ENCODE data around the gene FGFR3. TPM values are rescaled to one million over a fixed set of nuclear protein-coding genes. Genes with fewer than 3 reads are reported as not detected.

The FGFR3 gene
- total RNA-seq, 8 experiments from 2014 or later: 0.76 to 39.4 (median 10.8) TPM

GRCh38 chr4:1766106-1767060 lies 26.7 kb upstream of the FGFR3 start:
- in situ Hi-C loops (cut with MboI; ENCODE audit: low pct_unique_long_range_greater_than_20kb in 2 of 9, low sequenced_read_pairs in 9 of 9, unreplicated experiment in 9 of 9): no loop called here
- Histone ChIP-seq H3K27ac (peak overlapping the region in 1 of 2 donors; percentile 75), H3K4me1 (replicated peaks in 1 of 2) (peaks cover 61 to 65% of the 10 kb centered on the region in 2 donors), H3K4me3 (peak overlapping the region in 2 of 5 donors; percentile 24 to 42)
- WGBS, 10 experiments: 9% methylated on average over 4 of the region's 41 CpGs; no CpG with 5 or more reads in 9 of the 10 experiments
- peak in 6 of 8 experiments; percentile 4 to 47 (median 25) for ATAC-seq (replicated peaks in 6 of 8)

GRCh38 chr4:1767061-1767769 lies 25.9 kb upstream of the FGFR3 start:
- in situ Hi-C loops (cut with MboI; ENCODE audit: low pct_unique_long_range_greater_than_20kb in 2 of 9, low sequenced_read_pairs in 9 of 9, unreplicated experiment in 9 of 9): no loop called here
- no CpG with 5 or more reads among the region's 84 CpGs for WGBS, 10 experiments

GRCh38 chr4:1767770-1768366 lies 25.2 kb upstream of the FGFR3 start:
- in situ Hi-C loops (cut with MboI; ENCODE audit: low pct_unique_long_range_greater_than_20kb in 2 of 9, low sequenced_read_pairs in 9 of 9, unreplicated experiment in 9 of 9): no loop called here
- Histone ChIP-seq H3K27ac (peak overlapping the region in 1 of 2 donors; percentile 78), H3K4me3 (peak overlapping the region; percentile 23 to 42 (median 30)), H3K4me1 (replicated peaks in 1 of 2) (peaks cover 67 to 75% of the 10 kb centered on the region in 2 donors)
- 28 to 54% methylated on average over 2 to 7 of the region's 32 CpGs; no CpG with 5 or more reads in 8 of the 10 experiments for WGBS, 10 experiments
- ATAC-seq (replicated peaks in 6 of 8): peak; percentile 11 to 47 (median 16)

More at GRCh38 chr4:1767061-1767769, 25.9 kb upstream of the FGFR3 start:
- Histone ChIP-seq H3K4me1 (replicated peaks in 1 of 2) (peaks cover 69% of the 10 kb centered on the region in 2 donors), H3K27ac (peak overlapping the region in 1 of 2 donors; percentile 78), H3K4me3 (peak overlapping the region; percentile 23 to 42 (median 30))
- ATAC-seq (replicated peaks in 6 of 8): peak; percentile 11 to 57 (median 49)

- WGBS, 10 experiments: 43 to 100% (median 60%) methylated on average over 1 to 4 of the region's 23 CpGs; no CpG with 5 or more reads in 3 of the 10 experiments
- in situ Hi-C loops (cut with MboI; ENCODE audit: low pct_unique_long_range_greater_than_20kb in 2 of 9, low sequenced_read_pairs in 9 of 9, unreplicated experiment in 9 of 9): no loop called here
Observed at GRCh38 chr4:1768367-1769034, 24.6 kb upstream of the FGFR3 start.

GRCh38 chr4:1769692-1770091 lies 23.4 kb upstream of the FGFR3 start:
- Histone ChIP-seq H3K27ac (no peak overlapping the region), H3K4me3 (no peak overlapping the region), H3K4me1 (replicated peaks in 1 of 2) (peaks cover 54 to 76% of the 10 kb centered on the region in 2 donors)
- in situ Hi-C loops (cut with MboI; ENCODE audit: low pct_unique_long_range_greater_than_20kb in 2 of 9, low sequenced_read_pairs in 9 of 9, unreplicated experiment in 9 of 9): no loop called here
- ATAC-seq (replicated peaks in 6 of 8): no peak
- 80 to 100% methylated on average over 1 of the region's 6 CpGs; no CpG with 5 or more reads in 8 of the 10 experiments for WGBS, 10 experiments

More at GRCh38 chr4:1768367-1769034, 24.6 kb upstream of the FGFR3 start:
- Histone ChIP-seq H3K27ac (peak overlapping the region in 1 of 2 donors; percentile 78), H3K4me1 (replicated peaks in 1 of 2) (peaks cover 61 to 75% of the 10 kb centered on the region in 2 donors), H3K4me3 (peak overlapping the region in 1 of 5 donors; percentile 24)
- peak in 1 of 8 experiments; percentile 3 for ATAC-seq (replicated peaks in 6 of 8)

- ATAC-seq (replicated peaks in 6 of 8): peak in 4 of 8 experiments; percentile 1 to 8 (median 6)
- Histone ChIP-seq H3K27ac (no peak overlapping the region), H3K4me3 (no peak overlapping the region), H3K4me1 (replicated peaks in 1 of 2) (peaks cover 54 to 76% of the 10 kb centered on the region in 2 donors)
- no CpG with 5 or more reads among the region's 33 CpGs for WGBS, 10 experiments
- in situ Hi-C loops (cut with MboI; ENCODE audit: low pct_unique_long_range_greater_than_20kb in 2 of 9, low sequenced_read_pairs in 9 of 9, unreplicated experiment in 9 of 9): no loop called here
Observed at GRCh38 chr4:1770245-1770644, 22.8 kb upstream of the FGFR3 start.

GRCh38 chr4:1770791-1771231 lies 22.3 kb upstream of the FGFR3 start:
- in situ Hi-C loops (cut with MboI; ENCODE audit: low pct_unique_long_range_greater_than_20kb in 2 of 9, low sequenced_read_pairs in 9 of 9, unreplicated experiment in 9 of 9): no loop called here
- H3K4me3 ChIP-seq: no peak overlapping the region
- no peak for ATAC-seq (replicated peaks in 6 of 8)
- no peak overlapping the region for H3K27ac ChIP-seq
- 76% methylated on average over 4 of the region's 11 CpGs; no CpG with 5 or more reads in 9 of the 10 experiments for WGBS, 10 experiments
- peaks cover 57 to 76% of the 10 kb centered on the region in 2 donors for H3K4me1 ChIP-seq (replicated peaks in 1 of 2)

GRCh38 chr4:1771555-1772305 lies 21.4 kb upstream of the FGFR3 start:
- WGBS, 10 experiments: 0 to 100% methylated on average over 1 of the region's 28 CpGs; no CpG with 5 or more reads in 8 of the 10 experiments
- peak in 4 of 8 experiments; percentile 5 to 11 (median 10) for ATAC-seq (replicated peaks in 6 of 8)
- in situ Hi-C loops (cut with MboI; ENCODE audit: low pct_unique_long_range_greater_than_20kb in 2 of 9, low sequenced_read_pairs in 9 of 9, unreplicated experiment in 9 of 9): no loop called here
- no peak overlapping the region for H3K4me3 ChIP-seq
- no peak overlapping the region for H3K27ac ChIP-seq
- H3K4me1 ChIP-seq (replicated peaks in 1 of 2): peaks cover 57 to 76% of the 10 kb centered on the region in 2 donors

GRCh38 chr4:1772853-1773538 lies 20.1 kb upstream of the FGFR3 start:
- no peak for ATAC-seq (replicated peaks in 6 of 8)
- in situ Hi-C loops (cut with MboI; ENCODE audit: low pct_unique_long_range_greater_than_20kb in 2 of 9, low sequenced_read_pairs in 9 of 9, unreplicated experiment in 9 of 9): no loop called here
- Histone ChIP-seq H3K4me1 (replicated peaks in 1 of 2) (peaks cover 60 to 80% of the 10 kb centered on the region in 2 donors), H3K27ac (no peak overlapping the region), H3K4me3 (no peak overlapping the region)
- WGBS, 10 experiments: 86% methylated on average over 7 of the region's 30 CpGs; no CpG with 5 or more reads in 9 of the 10 experiments

- WGBS, 10 experiments: 70 to 93% (median 74%) methylated on average over 2 to 3 of the region's 10 CpGs; no CpG with 5 or more reads in 6 of the 10 experiments
- no peak for ATAC-seq (replicated peaks in 6 of 8)
- H3K4me1 ChIP-seq (replicated peaks in 1 of 2): peaks cover 60 to 80% of the 10 kb centered on the region in 2 donors
- H3K27ac ChIP-seq: no peak overlapping the region
- no peak overlapping the region for H3K4me3 ChIP-seq
- in situ Hi-C loops (cut with MboI; ENCODE audit: low pct_unique_long_range_greater_than_20kb in 2 of 9, low sequenced_read_pairs in 9 of 9, unreplicated experiment in 9 of 9): no loop called here
Observed at GRCh38 chr4:1773754-1774153, 19.3 kb upstream of the FGFR3 start.

Data from motor neuron (in vitro differentiated cells).